Small intestine (tissue), 7 donors: Measurements from ENCODE around the gene UBAP2. TPM values are rescaled to one million over a fixed set of nuclear protein-coding genes. Genes with fewer than 3 reads are reported as not detected.
A peak's percentile ranks its signal among the peaks of the same experiment; 100 is the strongest.
"Not testable (repeated sequence)": the region's sequence is repeated elsewhere in the genome, so short reads cannot be mapped to it uniquely, and the experiment has no call there.

Experiments used
- DNase-seq, 2 donors: peaks; one replicate each; pipeline versions ENCODE4 v3.0.0 to v3.0.0-alpha.2; 2013
- FAIRE-seq: peaks from 2 replicates; lab custom pipeline; 2012; peaks lifted over from hg19 to GRCh38; lab: Jason Lieb, UNC
- H3K27ac ChIP-seq, 3 donors: one replicate each; pipeline ENCODE4 v1.5.1; 2013; ENCODE audit warnings: low read length in 2 of 3, mild to moderate bottlenecking in 2 of 3, control low read depth in 1 of 3, inconsistent platforms in 1 of 3, low read depth in 1 of 3, moderate library complexity in 1 of 3
- H3K27me3 ChIP-seq, 3 donors: one replicate each; pipeline ENCODE4 v1.6.1; 2013; ENCODE audit warnings: low read length in 3 of 3, inconsistent platforms in 1 of 3; ENCODE audit not compliant: control insufficient read depth in 3 of 3, insufficient read depth in 3 of 3
- H3K36me3 ChIP-seq, 3 donors: one replicate each; pipeline ENCODE4 v1.6.1; 2013; ENCODE audit warnings: low read length in 3 of 3, inconsistent platforms in 1 of 3, low read depth in 1 of 3, mild to moderate bottlenecking in 1 of 3, moderate library complexity in 1 of 3; ENCODE audit not compliant: control insufficient read depth in 3 of 3, insufficient read depth in 2 of 3
- H3K4me1 ChIP-seq, 3 donors: one replicate each; pipeline ENCODE4 v1.6.1; 2013; ENCODE audit warnings: low read length in 2 of 3, inconsistent platforms in 1 of 3, low read depth in 1 of 3, mild to moderate bottlenecking in 1 of 3, moderate library complexity in 1 of 3; ENCODE audit not compliant: control insufficient read depth in 3 of 3, insufficient read depth in 2 of 3
- H3K4me3 ChIP-seq, 3 donors: one replicate each; pipeline ENCODE4 v1.5.1; 2013; ENCODE audit warnings: low read length in 3 of 3, control low read depth in 1 of 3, inconsistent platforms in 1 of 3, low read depth in 1 of 3, mild to moderate bottlenecking in 1 of 3, moderate library complexity in 1 of 3
- H3K9me3 ChIP-seq, 2 donors: one replicate each; pipeline ENCODE4 v1.6.1; 2013; ENCODE audit warnings: low read depth in 1 of 2, low read length in 1 of 2; ENCODE audit not compliant: control insufficient read depth in 2 of 2, insufficient read depth in 1 of 2
- WGBS, 3 donors: extraction: QIAGEN DNeasy Blood & Tissue Kit; methylation state at CpG; one replicate each; pipeline ENCODE4 v1.1.7; 2013; 5-methylcytosine and 5-hydroxymethylcytosine counted together
- polyA plus RNA-seq, 4 donors: library from polyadenylated mRNA; stranded (reverse) in 3 of 4; unstranded in 1 of 4; fragments of 200-250 nt in 3 of 4; fragments of 120-200 nt in 1 of 4; gene quantifications; one replicate each; pipeline versions ENCODE4 v1.2.1 to v1.2.3, GENCODE V29; 2013
- donor health status: healthy with polysubstance abuse.
- donor health status: control.
- donor health status: control.
- donor health status: Bipolar disorder and iron deficiency.
- donor health status: healthy.

The UBAP2 gene
- polyA plus RNA-seq, 4 donors: 4.6 to 27.9 (median 11.5) TPM

DNA sequence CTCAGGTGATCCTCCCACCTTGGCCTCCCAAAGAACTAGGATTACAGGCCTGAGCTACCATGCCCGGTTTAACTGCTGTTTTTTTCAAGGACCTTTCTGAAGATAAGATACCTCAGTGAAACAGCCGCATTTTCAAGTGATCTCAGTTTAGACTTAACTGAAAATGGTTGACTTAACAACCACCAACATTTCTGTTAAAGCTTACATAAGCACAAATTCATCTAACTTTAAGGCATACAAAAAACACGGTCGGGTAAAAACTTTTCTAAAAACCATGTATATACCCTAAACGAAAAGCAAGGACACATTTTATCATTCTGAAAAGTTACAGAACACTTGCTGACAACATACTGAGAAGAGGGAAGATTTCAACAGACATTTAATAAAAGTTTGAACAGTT lies 22.9 kb downstream of the UBAP2 start:
- FAIRE-seq: no peak
- 71 to 79% (median 72%) methylated on average over 5 of the region's 5 CpGs for WGBS, 3 donors
- H3K27ac ChIP-seq: no peak overlapping the region

DNA sequence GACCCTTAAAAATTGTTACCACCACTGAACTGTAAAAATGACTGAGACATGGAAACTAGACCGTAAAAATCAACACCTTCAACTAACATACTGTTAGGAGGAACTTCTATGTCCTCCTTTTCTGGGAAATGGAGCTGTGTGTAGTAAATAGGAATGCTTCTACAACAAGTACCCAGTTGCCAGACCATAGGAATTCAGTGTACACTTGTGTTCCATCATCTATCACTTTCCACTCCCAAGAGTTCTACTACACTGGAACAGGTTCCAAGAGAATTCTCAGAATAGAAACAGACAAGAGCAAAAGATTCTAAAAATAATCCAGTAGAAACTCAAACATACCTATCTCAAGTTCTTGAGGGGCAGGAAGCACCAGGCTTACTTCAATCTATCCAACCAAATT lies 23.6 kb downstream of the UBAP2 start:
- FAIRE-seq (no peak), DNase-seq (no peak)
- Histone ChIP-seq H3K4me3 (no peak overlapping the region), H3K9me3 (no peaks in the 10 kb centered on the region), H3K4me1 (no peaks in the 10 kb centered on the region), H3K27ac (no peak overlapping the region), H3K27me3 (no peaks in the 10 kb centered on the region), H3K36me3 (peaks cover 2 to 23% (median 2%) of the 10 kb centered on the region in 3 donors)
- 88 to 100% (median 95%) methylated on average over 1 of the region's 1 CpG for WGBS, 3 donors

More for the DNA sequence above, 22.9 kb downstream of the UBAP2 start:
- H3K4me1 ChIP-seq: no peaks in the 10 kb centered on the region
- DNase-seq: no peak
- no peak overlapping the region for H3K4me3 ChIP-seq
- H3K9me3 ChIP-seq: no peaks in the 10 kb centered on the region
- peaks cover 2 to 24% (median 2%) of the 10 kb centered on the region in 3 donors for H3K36me3 ChIP-seq
- H3K27me3 ChIP-seq: no peaks in the 10 kb centered on the region

DNA sequence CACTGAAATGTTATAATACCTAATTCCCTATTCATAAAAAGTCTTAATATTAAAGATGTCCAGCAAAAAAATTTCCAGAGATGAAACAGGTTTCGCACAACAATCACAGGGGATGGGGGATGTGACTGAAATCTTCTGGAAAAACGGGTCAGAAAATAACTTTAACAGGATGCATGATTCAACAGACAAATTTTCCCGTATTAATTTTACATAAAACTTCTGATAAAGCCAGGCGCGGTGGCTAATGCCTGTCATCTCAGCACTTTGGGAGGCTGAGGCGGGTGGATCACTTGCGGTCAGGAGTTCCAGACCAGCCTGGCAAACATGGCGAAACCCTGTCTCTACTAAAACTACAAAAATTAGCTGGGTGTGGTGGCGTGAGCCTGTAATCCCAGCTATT lies 24.2 kb downstream of the UBAP2 start:
- not testable (repeated sequence) for H3K27me3 ChIP-seq, DNase-seq, H3K4me1 ChIP-seq, FAIRE-seq, H3K4me3 ChIP-seq, H3K9me3 ChIP-seq, H3K27ac ChIP-seq
- 90 to 95% (median 94%) methylated on average over 9 of the region's 9 CpGs for WGBS, 3 donors
- H3K36me3 ChIP-seq: peaks cover 2 to 21% (median 2%) of the 10 kb centered on the region in 3 donors

DNA sequence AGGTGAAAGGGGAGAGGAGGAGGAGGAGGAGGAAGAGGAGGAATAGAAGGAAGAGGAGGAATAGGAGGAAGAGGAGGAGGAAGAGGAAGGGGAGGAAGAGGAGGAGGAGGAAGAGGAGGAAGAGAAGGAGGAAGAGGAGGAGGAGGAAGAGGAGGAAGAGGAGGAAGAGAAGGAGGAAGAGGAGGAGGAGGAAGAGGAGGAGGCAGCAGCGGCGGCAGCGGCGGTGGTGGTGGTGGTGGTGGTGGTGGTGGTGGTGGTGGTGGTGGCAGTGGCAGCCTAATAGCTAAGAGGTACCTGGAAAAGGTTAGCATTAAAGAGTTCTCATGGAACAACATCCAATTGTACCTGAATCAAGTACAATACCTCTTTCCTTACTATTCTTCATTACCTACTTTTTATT lies 32.5 kb downstream of the UBAP2 start:
- Histone ChIP-seq H3K36me3 (peaks cover 2 to 27% (median 3%) of the 10 kb centered on the region in 3 donors), H3K27me3 (no peaks in the 10 kb centered on the region), H3K4me3 (no peak overlapping the region), H3K9me3 (no peaks in the 10 kb centered on the region), H3K4me1 (no peaks in the 10 kb centered on the region), H3K27ac (no peak overlapping the region)
- FAIRE-seq: no peak
- 80 to 100% (median 93%) methylated on average over 2 to 4 of the region's 4 CpGs for WGBS, 3 donors
- DNase-seq: no peak

DNA sequence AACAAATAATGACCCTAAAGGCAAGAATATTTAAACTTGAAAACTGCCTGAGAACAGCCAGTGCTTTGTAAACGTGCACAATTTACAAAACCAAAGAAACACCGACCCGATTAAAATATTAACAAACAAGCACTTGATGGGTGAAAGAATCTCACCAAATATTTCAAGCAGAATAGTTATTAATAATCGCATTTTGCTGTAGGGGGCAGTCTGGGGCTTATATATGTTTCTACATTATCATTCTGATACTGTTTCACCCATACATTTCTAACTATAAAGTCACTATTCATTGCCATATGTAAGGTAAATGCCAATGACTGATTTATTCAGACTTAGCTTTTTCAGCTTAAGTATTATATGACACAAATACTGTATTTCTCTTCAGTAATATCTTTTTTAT lies 37.7 kb downstream of the UBAP2 start:
- Histone ChIP-seq H3K36me3 (peaks cover 5 to 54% (median 6%) of the 10 kb centered on the region in 3 donors), H3K4me3 (no peak overlapping the region), H3K9me3 (no peaks in the 10 kb centered on the region), H3K27me3 (no peaks in the 10 kb centered on the region), H3K27ac (no peak overlapping the region), H3K4me1 (no peaks in the 10 kb centered on the region)
- DNase-seq (peak; percentile 11 to 13), FAIRE-seq (peak; percentile 15)
- 77 to 80% (median 78%) methylated on average over 4 of the region's 4 CpGs for WGBS, 3 donors

DNA sequence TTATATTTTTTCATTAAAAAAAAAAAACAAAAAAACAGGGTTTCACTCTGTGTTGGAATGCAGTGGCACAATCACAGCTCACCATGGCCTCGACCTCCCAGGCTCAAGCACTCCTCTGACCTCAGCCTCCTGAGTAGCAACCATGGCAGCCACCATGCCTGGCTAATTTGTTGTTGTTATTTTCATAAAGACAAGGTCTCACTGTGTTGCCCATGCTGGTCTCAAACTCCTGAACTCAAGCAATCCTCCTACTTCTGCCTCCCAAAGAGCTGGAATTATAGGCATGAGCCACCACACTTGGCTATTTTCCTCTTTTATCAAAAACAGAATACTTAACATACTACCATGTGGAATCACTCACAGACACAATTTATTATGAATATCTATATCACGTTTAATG lies 46.7 kb downstream of the UBAP2 start:
- DNase-seq (no peak), FAIRE-seq (no peak)
- H3K4me1 ChIP-seq: no peaks in the 10 kb centered on the region
- WGBS, 3 donors: 91 to 98% (median 97%) methylated on average over 2 of the region's 2 CpGs
- no peak overlapping the region for H3K27ac ChIP-seq
- no peaks in the 10 kb centered on the region for H3K27me3 ChIP-seq
- peaks cover 0 to 43% (median 4%) of the 10 kb centered on the region in 3 donors for H3K36me3 ChIP-seq
- no peak overlapping the region for H3K4me3 ChIP-seq
- no peaks in the 10 kb centered on the region for H3K9me3 ChIP-seq

DNA sequence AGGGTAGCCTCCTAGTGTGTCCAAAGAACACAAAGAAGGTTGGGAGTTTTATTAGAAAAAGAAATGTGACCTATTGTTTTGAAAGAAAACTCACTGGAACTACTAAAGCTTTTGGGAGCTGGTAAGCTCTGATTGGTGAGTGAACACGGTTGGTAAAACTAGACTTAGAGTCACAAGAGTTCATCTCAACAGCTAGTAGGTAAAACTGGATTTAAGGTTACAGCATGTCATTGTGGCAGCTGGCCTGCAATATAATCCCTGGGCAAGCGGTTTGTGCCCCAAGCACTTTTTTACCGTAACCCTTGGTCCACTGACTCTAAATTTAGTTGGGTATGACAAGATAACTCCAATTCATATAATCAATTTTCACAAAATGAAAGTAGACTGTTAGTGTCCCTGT lies 47.4 kb downstream of the UBAP2 start:
- no peak for FAIRE-seq
- H3K36me3 ChIP-seq: peaks cover 0 to 45% (median 7%) of the 10 kb centered on the region in 3 donors
- no peak overlapping the region for H3K27ac ChIP-seq
- no peaks in the 10 kb centered on the region for H3K4me1 ChIP-seq
- H3K27me3 ChIP-seq: no peaks in the 10 kb centered on the region
- WGBS, 3 donors: 96 to 97% (median 96%) methylated on average over 3 of the region's 3 CpGs
- no peaks in the 10 kb centered on the region for H3K9me3 ChIP-seq
- H3K4me3 ChIP-seq: no peak overlapping the region
- no peak for DNase-seq

DNA sequence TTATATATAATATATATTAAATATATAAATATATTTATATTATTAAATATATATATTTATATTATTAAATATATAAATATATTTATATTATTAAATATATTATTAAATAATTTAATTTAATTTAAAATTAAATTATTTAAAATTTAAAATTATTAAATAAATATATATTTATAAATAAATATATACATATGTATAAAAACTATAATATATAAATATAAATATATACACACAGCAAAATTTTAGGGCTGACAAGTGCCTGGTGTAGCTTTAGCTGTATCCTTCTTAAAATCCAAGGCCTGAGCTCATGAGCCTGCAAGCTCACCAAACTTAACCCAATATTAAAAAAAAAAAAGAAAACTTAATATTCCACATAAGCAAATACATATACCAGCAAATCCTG lies 53.2 kb downstream of the UBAP2 start:
- no peak for DNase-seq
- Histone ChIP-seq H3K9me3 (no peaks in the 10 kb centered on the region), H3K27ac (no peak overlapping the region), H3K36me3 (peaks cover 0 to 30% (median 7%) of the 10 kb centered on the region in 3 donors), H3K27me3 (no peaks in the 10 kb centered on the region), H3K4me1 (no peaks in the 10 kb centered on the region), H3K4me3 (no peak overlapping the region)
- peak; percentile 99 for FAIRE-seq

DNA sequence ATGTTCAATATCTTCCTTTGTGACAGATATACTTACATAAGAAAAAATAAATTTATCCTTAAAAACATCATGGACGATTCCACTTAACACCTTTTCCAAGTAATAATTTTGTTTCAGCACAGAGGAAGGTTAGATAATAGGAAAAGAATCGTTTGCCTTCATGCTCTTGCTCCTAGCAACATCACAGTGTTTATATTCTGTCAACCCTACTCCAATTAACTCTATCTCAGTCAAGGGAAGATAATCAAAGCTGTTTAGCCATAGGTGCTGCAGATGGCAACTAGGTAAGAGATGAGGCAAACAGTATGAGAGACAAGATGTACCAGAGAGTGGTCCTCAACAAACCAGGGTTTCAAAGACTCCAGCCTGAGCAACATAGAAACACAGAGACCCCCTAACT lies 55.6 kb downstream of the UBAP2 start:
- DNase-seq (no peak), FAIRE-seq (no peak)
- Histone ChIP-seq H3K27me3 (no peaks in the 10 kb centered on the region), H3K9me3 (no peaks in the 10 kb centered on the region), H3K4me1 (no peaks in the 10 kb centered on the region), H3K27ac (no peak overlapping the region), H3K4me3 (no peak overlapping the region), H3K36me3 (peaks cover 3 to 28% (median 5%) of the 10 kb centered on the region in 3 donors)
- WGBS, 3 donors: 41 to 53% (median 52%) methylated on average over 2 of the region's 2 CpGs
